Stimulated activated CD8-positive, alpha-beta memory T cell treated with anti-CD3 and anti-CD28 coated beads, Interleukin-2, amount 100 ng/mL, for 48 hours (primary cell): Measurements from ENCODE around the gene CTNNA2.
"Not testable (repeated sequence)": the region's sequence is repeated elsewhere in the genome, so short reads cannot be mapped to it uniquely, and the experiment has no call there.

ENCODE experiments used
- DNase-seq, 2 donors: peaks; one replicate each; pipeline ENCODE4 v3.0.0-alpha.2; 2020; ENCODE audit warnings: low read depth in 2 of 2

Gene CTNNA2

DNA sequence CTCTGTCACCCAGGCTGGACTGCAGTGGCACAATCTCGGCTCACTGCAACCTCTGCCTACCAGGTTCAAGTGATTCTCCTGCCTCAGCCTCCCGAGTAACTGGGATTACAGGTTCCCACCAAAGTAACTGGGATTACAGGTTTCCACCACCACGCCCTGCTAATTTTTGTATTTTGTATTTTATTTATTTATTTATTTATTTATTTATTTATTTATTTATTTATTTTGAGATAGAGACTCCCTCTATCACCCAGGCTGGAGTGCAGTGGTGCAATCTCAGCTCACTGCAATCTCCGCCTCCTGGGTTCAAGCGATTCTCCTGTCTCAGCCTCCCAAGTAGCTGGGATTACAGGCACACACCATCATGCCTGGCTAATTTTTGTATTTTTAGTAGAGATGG is 633.9 kb downstream of the CTNNA2 start:
- not testable (repeated sequence) for DNase-seq

DNA sequence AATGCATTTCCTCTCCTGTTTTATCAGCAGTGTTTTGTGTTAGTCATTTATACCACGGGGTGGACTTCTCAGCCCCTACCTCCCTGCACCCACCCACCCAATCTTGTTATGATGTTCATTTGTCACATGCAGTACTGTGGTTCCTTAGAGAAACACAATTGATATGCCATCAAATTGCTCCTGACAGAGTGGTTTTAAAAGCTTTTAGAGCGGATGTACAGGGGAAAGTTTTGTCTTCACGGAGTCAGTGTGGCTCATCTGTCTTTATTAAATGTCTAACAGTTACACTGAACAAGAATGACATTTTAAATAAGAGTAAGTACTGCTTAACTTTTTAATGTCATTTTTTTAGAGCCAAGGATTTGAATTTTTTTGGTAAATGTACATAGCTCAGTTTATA is 634.8 kb downstream of the CTNNA2 start:
- no peak for DNase-seq

- no peak for DNase-seq
Measured at GRCh38 chr2:80148906-80149305, 636.1 kb downstream of the CTNNA2 start.

DNA sequence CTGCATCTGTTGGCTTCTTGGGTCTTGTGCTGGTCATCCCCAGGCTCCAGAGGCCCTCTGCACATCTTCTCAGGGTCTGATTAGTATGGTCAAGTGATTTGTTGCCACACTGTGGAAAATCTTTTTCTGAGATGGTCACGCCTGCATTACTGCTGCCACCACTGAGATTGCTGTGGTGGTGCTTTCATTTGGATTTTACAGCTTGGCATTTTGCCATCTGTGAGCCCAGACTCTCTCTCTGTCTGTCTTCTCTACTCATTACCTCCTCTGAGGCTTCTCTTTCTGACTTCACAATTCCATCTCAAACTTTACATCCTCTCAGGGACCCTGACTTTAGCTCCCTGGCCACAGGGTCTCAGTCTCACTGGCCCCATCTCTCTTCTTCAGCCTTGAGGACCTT is 637.1 kb downstream of the CTNNA2 start:
- DNase-seq, result no peak

DNA sequence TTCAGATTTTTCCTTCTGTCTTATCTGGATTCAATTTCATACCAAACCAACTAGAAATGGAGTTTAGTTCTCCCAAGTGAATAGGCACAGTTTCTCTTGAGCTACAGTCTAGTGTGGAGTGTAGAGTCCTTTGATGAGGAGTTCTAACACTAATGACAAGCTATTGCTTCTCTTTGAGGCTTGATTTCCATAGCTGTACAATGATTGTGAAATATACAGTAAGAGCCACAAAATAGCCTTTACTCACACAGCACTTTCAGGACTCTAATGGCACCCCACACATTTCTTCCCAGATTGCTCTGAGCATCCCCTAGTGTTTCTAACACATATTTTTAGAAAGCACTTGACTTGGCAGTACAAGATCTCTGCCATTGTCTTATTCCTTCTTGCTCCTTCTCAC is 638.4 kb downstream of the CTNNA2 start:
- DNase-seq, result no peak

DNA sequence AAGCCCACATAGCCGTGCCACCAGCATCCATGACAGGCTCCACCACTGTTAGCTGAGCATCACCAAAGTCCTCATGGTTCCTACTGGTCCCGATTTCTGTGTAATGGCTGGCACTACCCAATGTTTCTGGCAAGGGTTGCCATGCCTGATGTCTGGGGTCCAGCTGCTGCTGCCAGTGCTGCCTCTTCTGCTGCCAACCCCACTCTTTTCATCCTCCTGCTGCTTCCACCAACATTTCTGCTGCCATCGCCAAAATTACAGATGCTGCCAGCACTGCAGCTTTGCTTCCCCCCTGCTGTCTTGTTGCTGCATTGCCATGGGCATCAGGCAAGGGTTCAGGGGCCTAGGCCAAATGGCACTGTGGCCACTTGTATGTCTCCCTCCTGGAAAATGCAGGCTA is 638.8 kb downstream of the CTNNA2 start:
- DNase-seq, result no peak

GRCh38 chr2:80153151-80153550 is 640.3 kb downstream of the CTNNA2 start:
- no peak for DNase-seq

- no peak for DNase-seq
Measured at GRCh38 chr2:80153768-80154167, 640.9 kb downstream of the CTNNA2 start.

- DNase-seq, result no peak
Measured at GRCh38 chr2:80154231-80154915, 641.5 kb downstream of the CTNNA2 start.

DNA sequence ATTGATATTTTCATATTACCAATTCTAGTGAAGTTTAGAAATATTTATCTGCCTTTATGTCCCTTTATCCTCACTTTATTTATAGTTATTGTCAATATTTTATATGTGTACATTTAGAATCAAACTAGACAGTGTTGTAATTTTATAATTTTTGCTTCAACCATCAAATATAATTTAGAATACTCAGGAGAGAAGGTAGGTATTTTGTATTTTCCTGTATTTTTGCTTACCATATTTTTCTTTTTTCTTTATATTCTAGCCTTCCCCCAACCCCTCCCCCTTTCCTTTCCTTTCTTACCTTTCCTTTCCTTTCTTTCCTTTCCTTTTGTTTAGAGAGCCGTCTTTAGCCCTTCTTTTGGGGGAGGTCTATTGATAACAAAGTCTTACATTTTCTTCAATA is 651.5 kb downstream of the CTNNA2 start:
- DNase-seq, result no peak

GRCh38 chr2:80166483-80167171 is 653.8 kb downstream of the CTNNA2 start:
- DNase-seq, result no peak

DNA sequence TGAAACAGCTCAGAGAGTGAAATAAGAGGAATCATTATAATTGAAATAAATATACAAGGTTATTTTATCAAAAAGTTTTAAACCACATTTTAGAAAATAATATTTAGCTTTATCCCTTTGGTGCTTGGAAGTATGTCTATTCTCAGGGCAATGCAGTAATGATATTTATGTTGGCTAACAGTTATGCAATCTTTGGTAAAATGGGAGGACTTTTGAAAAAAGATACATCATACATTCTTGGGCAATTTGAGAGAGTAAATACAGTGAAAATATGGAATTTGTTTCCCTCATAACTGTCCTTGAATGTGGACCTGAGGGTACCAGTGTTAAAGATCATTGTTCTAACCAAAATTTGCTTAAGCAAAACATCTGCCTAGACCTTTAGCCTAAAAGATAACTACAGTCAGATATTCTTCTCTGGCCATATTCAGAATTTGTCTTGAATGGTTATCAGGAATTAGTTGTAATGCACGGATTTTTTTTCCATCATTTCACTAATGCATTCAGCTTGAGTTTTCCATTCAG is 654.5 kb downstream of the CTNNA2 start:
- DNase-seq, result no peak

GRCh38 chr2:80168037-80168436 is 655.2 kb downstream of the CTNNA2 start:
- DNase-seq, result no peak

- no peak for DNase-seq
Measured at GRCh38 chr2:80168801-80169200, 656.0 kb downstream of the CTNNA2 start.

DNA sequence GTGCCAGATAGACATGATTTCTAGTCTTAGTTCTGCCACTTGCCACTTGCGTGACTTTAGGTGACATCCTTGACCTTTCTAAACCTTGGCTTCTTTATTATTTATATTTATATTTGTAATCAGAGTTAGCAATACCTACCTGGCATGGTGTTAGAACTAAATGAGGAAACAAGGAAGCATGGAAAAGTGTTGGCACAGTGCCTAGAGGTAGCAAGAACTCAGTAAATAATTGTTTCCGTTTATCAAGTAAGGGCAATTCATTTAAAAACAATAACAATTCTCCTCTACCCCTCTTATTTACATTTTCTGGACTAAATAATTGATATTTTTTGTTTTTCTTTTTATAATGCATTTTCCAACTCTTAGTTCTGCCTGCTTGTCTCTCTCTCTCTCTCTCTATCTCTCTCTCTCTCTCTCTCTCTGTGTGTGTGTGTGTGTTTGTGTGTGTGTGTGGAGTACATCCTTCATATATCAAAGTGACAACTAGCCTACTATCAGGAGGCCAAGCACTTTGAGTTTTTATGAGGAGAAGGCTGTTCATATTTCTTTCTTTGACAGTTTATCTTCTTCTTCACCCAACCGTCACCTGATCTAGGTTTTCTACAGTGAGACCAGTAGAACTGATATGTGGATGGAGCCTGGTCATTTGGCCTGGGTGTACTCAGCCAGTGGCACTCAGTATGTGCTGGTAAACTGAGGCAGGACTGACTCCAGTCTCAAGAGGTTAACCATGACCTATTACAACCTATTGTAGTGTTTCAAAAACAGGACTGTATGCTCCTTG is 657.2 kb downstream of the CTNNA2 start:
- no peak for DNase-seq

GRCh38 chr2:80185091-80185490 is 672.2 kb downstream of the CTNNA2 start:
- no peak for DNase-seq

DNA sequence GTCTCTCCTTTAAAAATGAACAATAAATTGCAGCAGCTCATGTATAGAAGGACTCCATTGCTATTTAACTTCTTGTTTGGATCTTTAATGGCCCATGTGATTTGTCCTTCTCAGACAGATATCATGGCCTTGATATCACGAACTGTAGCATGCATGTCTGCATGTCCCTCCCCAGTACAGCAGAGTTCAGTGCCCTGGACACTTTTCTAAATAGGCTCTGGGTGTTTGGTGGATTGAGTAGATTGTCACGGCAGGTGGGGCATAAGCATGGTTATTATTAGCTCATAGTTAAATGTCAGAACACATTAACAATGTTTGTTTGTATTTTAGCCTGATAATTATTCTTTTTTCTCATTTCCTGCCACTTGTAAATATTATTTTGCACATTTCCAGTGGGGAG is 673.4 kb downstream of the CTNNA2 start:
- no peak for DNase-seq

DNA sequence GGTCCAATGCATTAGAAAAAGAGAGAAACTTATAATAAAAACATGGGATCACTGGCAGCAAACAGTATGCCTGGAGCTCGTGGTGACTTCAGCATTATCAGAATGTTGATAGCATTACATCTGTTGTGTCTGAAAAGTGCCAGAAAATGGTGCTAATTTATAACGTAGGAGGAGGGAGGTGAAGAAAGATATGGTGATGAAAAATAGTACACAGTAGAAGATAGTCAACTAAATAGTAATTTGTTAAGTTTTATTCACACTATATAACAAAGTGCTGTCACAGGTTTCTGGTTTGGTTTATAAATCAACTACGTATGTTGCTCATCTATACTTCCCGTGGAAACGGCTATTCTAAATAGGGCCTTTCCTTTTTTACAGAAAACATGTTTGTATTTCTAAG is 674.3 kb downstream of the CTNNA2 start:
- no peak for DNase-seq

DNA sequence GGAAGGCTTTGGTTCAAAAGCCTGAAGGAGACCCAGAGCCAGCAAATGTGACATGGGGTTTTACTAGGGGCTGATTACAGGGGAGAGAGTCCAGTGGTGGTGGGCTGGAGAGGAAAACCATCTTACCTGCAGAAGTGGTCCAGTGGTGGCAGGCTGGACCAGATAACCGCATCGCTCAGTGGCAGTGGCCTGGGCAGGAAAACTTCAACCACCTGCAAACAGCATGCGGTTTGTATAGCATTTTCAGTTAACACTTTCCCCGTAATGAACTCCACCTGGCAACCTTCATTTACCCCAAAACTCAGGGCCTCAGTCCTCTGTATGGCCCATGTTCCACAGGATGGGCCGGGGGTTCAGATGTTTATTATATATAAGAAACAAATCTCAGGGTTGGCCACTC is 677.3 kb downstream of the CTNNA2 start:
- no peak for DNase-seq

DNA sequence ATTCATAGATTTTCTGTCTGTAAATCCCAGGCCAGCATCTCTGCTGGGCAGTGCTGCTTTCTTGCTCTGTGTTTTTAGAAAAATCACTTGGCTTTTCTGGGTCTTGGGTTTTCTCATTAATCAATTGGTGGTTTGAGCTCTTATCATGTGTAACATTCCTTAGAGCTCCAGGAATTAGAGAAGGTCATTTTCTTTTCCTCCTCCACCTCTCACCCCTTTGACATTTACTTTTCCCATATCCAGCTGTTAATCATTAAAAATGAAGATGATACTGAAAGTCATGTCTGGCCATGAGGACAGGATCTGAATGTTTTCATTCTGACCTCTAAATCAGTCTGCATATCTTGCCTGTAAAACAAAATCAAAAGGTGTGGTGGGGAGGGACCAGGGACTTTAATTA is 680.7 kb downstream of the CTNNA2 start:
- DNase-seq, result no peak

DNA sequence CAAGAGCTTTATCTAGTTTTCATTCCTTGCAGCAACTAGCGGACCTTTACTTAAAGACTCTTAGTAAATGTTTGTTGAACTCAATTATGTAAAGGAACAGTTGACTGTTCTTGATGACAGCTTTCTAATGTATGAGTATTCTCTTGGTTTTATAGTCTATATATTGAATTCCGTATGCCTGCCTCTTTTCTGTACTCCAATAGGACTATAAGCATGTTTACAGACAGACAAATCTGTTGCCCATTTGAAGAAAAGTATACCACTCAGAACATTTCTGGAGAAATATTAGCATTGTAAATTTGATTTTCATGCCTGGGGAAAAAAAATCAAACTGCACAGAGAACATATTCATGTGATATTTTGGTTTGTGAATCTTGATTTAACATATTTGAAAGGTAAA is 682.2 kb downstream of the CTNNA2 start:
- DNase-seq, result no peak

DNA sequence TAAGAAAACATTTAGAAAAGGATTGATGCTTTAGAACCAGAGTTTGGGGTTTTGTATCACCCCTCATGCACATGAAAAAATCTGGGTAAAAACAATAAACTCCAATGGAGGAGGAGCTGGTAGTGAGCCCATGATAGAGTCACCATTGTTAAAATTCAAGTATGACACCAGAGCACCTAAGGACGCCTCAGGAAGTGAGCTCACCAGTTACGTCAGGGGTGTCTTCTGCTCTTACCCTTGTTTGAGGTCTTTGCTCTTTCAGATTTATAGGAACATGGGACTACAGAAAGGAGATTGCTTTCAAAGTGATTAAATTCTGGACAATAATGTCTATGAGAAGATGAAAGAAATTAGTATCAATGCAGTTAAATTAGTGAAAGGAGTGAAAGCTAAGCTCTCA is 685.2 kb downstream of the CTNNA2 start:
- DNase-seq, result no peak

- no peak for DNase-seq
Measured at GRCh38 chr2:80199504-80199903, 686.7 kb downstream of the CTNNA2 start.
